Measurements from ENCODE around the gene GRM7. TPM values are rescaled to one million over a fixed set of nuclear protein-coding genes. Genes with fewer than 3 reads are reported as not detected.

Gene GRM7
- total RNA-seq, 4 donors from 2014 or later, result 0.40 TPM; not detected in 3

DNA sequence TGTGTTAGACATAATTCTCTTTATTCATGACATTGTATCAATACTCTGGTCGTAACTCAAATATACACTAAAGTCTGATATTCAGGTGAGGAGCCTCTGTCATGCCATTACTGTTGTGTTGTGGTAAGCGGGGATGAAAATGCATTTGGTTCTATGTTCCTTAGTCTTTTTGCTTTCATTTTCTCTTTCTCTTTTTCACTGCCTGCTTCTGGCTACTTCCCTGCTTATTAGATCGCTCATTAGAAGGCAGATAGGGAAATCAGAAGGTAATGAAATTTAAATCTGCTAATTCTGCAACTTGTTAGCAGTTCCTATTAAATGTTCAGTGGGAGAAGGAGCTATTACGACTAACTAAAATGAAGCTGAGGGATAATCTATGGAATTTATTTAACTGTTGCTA lies 345.0 kb downstream of the GRM7 start:
- H3K4me3 ChIP-seq, result peak overlapping the region in 2 of 4 donors; percentile 14 to 26
- H3K36me3 ChIP-seq, result no peaks in the 10 kb centered on the region
- H3K27me3 ChIP-seq, result no peaks in the 10 kb centered on the region
- TF ChIP-seq, protein P1, sequence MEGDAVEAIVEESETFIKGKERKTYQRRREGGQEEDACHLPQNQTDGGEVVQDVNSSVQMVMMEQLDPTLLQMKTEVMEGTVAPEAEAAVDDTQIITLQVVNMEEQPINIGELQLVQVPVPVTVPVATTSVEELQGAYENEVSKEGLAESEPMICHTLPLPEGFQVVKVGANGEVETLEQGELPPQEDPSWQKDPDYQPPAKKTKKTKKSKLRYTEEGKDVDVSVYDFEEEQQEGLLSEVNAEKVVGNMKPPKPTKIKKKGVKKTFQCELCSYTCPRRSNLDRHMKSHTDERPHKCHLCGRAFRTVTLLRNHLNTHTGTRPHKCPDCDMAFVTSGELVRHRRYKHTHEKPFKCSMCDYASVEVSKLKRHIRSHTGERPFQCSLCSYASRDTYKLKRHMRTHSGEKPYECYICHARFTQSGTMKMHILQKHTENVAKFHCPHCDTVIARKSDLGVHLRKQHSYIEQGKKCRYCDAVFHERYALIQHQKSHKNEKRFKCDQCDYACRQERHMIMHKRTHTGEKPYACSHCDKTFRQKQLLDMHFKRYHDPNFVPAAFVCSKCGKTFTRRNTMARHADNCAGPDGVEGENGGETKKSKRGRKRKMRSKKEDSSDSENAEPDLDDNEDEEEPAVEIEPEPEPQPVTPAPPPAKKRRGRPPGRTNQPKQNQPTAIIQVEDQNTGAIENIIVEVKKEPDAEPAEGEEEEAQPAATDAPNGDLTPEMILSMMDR (IDR thresholded peaks at IDR 0.05), result no peak
- TF ChIP-seq POLR2A (IDR thresholded peaks at IDR 0.05), result no peak
- H3K4me1 ChIP-seq, result no peaks in the 10 kb centered on the region
- H3K27ac ChIP-seq, result no peak overlapping the region
- no peaks in the 10 kb centered on the region for H3K9me3 ChIP-seq
- no peak for DNase-seq

DNA sequence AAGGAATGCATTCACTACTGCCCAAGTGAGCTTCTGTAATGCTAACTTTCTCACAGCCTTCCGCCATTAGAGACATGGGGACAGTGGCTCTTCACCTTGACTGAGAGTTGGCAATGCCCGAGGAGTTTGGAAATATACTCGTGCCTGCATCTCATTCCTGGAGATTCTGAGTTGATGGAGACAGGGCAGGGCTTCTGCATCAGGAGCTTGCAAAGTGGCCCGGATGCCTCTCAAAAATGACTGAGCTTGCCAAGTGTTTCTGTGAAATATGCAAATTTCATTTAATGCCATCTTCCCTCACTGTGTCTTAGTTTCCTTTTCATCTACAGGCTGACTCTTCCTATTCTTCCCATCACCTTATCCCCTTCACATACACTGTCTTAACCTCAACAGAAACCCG lies 346.2 kb downstream of the GRM7 start:
- Histone ChIP-seq H3K36me3 (no peaks in the 10 kb centered on the region), H3K4me1 (no peaks in the 10 kb centered on the region), H3K9me3 (no peaks in the 10 kb centered on the region), H3K4me3 (no peak overlapping the region), H3K27me3 (no peaks in the 10 kb centered on the region), H3K27ac (no peak overlapping the region)
- DNase-seq, result no peak
- TF ChIP-seq, protein P1 (IDR thresholded peaks at IDR 0.05), result no peak
- TF ChIP-seq POLR2A (IDR thresholded peaks at IDR 0.05), result no peak

DNA sequence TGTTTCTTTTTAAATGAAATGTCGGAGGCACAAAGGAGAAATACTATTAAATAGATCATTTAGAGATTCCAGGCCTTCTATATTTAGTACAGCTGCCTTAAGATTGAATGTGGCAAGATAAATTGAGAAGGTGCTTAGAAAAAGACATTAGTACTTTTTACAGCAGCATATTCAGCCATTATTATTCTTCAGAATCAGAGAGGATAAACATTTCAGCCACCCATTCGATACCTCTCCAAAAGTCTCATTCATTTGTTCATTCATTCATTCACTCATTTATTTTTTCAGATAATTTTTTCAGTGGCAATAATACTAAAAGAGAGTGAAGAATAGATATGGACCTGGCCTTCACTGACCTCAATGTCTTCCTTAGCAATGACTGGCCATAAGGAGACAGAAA lies 347.0 kb downstream of the GRM7 start:
- H3K4me3 ChIP-seq, result no peak overlapping the region
- no peaks in the 10 kb centered on the region for H3K27me3 ChIP-seq
- H3K4me1 ChIP-seq, result no peaks in the 10 kb centered on the region
- H3K27ac ChIP-seq, result no peak overlapping the region
- no peaks in the 10 kb centered on the region for H3K36me3 ChIP-seq
- no peak for TF ChIP-seq POLR2A (IDR thresholded peaks at IDR 0.05)
- TF ChIP-seq, protein P1 (IDR thresholded peaks at IDR 0.05), result no peak
- H3K9me3 ChIP-seq, result no peaks in the 10 kb centered on the region
- DNase-seq, result no peak

DNA sequence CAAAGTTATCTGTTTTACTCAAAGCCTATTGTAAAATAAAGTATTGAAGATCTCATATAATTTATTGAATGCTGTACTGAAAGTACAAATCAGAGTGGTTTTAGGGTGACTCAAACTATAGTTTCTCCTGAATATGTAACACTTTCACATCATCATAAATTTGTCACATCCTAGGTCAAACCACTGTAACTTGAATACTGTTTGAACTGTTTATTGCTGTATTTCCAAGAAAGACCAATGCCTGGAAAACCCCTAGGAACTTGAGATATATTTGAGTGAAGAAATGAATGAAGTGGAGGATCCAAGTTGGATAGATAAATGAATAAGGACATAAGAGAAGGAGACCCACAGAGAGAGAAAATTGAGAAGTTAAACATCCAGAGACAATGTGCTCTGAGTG lies 348.2 kb downstream of the GRM7 start:
- H3K4me3 ChIP-seq, result no peak overlapping the region
- no peaks in the 10 kb centered on the region for H3K4me1 ChIP-seq
- H3K9me3 ChIP-seq, result no peaks in the 10 kb centered on the region
- no peaks in the 10 kb centered on the region for H3K36me3 ChIP-seq
- H3K27ac ChIP-seq, result no peak overlapping the region
- TF ChIP-seq, protein P1 (IDR thresholded peaks at IDR 0.05), result no peak
- no peak for TF ChIP-seq POLR2A (IDR thresholded peaks at IDR 0.05)
- no peaks in the 10 kb centered on the region for H3K27me3 ChIP-seq
- DNase-seq, result no peak

DNA sequence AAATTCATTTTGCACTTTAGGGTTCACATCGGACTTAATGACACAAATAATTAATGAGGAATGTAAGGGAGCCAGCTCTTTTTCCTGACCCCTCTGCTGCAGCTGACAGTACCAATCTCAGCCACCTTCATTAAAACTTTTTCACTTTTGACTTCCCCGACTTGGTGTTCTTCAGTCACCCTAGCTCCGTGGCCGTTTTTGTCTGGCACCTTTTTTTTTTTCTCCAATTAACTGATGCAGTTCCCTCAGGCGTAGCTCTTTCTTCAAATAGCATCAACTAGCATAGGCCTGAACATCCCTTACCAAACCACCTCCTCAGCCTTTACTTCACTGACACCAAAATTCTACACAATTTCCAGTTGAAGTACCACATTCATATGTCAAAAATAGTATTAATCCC lies 350.8 kb downstream of the GRM7 start:
- no peak for TF ChIP-seq POLR2A (IDR thresholded peaks at IDR 0.05)
- Histone ChIP-seq H3K27ac (no peak overlapping the region), H3K27me3 (no peaks in the 10 kb centered on the region), H3K36me3 (no peaks in the 10 kb centered on the region), H3K4me3 (no peak overlapping the region), H3K9me3 (no peaks in the 10 kb centered on the region), H3K4me1 (no peaks in the 10 kb centered on the region)
- DNase-seq, result no peak

DNA sequence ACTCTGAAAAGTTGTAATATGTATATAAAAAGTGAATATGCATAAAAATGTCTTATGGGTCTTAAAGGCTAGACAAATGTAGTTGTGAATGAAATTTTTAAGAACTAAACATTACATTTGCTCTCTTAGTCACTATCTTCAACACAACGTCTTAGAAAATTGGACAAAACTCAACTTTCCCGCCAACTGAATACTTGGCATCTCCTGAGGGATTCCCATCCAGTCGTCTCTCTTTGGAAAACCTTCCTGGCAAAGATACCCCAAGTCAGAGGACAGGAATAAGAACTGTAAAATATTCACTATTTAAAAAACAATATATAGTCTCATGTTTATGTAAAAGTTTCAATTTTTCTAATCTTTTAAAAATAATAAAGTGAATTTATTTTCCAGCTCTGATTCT lies 354.8 kb downstream of the GRM7 start:
- no peaks in the 10 kb centered on the region for H3K9me3 ChIP-seq
- DNase-seq, result no peak
- H3K4me1 ChIP-seq, result no peaks in the 10 kb centered on the region
- TF ChIP-seq, protein P1 (IDR thresholded peaks at IDR 0.05), result no peak
- no peak for TF ChIP-seq POLR2A (IDR thresholded peaks at IDR 0.05)
- no peak overlapping the region for H3K27ac ChIP-seq
- no peaks in the 10 kb centered on the region for H3K36me3 ChIP-seq
- H3K27me3 ChIP-seq, result no peaks in the 10 kb centered on the region
- no peak overlapping the region for H3K4me3 ChIP-seq
